Fibroblast of skin of right biceps (primary cell): Measurements from ENCODE around the gene PRSS53.

Experiments
- DNase-seq: peaks from one replicate; pipeline ENCODE4 v3.0.0-alpha.2; 2013

The PRSS53 gene

GRCh38 chr16:31077024-31077423, 11.7 kb downstream of the PRSS53 start:
- no peak for DNase-seq

DNA sequence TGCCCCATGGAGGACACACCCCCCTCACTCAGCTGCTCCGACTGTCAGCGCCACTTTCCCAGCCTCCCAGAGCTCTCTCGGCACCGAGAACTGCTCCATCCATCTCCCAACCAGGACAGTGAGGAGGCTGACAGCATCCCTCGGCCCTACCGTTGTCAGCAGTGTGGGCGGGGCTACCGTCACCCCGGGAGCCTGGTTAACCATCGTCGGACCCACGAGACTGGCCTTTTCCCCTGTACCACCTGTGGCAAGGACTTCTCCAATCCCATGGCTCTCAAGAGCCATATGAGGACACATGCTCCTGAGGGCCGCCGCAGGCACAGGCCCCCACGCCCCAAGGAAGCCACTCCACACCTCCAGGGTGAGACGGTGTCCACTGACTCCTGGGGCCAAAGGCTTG, 12.4 kb downstream of the PRSS53 start:
- DNase-seq, result no peak

DNA sequence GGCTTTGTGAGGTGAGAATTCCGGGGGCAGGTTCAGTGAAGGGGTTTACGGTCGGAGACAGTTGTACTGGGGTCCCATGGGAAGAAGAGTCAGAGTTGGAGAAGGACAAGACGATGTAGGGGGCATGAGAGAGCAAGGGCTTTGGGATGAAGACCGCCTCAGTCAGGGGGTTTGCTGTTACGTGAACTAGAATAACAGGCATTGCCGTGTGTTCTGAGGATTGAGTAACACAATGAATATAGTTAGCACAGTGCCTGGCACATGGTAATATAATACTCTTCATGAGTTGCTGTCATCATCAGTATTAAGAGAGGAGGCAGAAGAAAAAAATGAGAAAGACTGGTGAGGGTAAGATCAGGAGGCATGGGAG, 13.9 kb downstream of the PRSS53 start:
- no peak for DNase-seq

- peak; percentile 99 for DNase-seq
These were observed 14.6 kb downstream of the PRSS53 start, which contains the start of the genes ZNF646 and ZNF668 for GRCh38 chr16:31073970-31074813. Gene ZNF646 (plus strand): TSS chr16:31074422. CDS start chr16:31076325, 1,903 bp downstream. Gene ZNF668 (minus strand): TSS chr16:31074240. CDS start chr16:31064459, 9,781 bp downstream.

DNA sequence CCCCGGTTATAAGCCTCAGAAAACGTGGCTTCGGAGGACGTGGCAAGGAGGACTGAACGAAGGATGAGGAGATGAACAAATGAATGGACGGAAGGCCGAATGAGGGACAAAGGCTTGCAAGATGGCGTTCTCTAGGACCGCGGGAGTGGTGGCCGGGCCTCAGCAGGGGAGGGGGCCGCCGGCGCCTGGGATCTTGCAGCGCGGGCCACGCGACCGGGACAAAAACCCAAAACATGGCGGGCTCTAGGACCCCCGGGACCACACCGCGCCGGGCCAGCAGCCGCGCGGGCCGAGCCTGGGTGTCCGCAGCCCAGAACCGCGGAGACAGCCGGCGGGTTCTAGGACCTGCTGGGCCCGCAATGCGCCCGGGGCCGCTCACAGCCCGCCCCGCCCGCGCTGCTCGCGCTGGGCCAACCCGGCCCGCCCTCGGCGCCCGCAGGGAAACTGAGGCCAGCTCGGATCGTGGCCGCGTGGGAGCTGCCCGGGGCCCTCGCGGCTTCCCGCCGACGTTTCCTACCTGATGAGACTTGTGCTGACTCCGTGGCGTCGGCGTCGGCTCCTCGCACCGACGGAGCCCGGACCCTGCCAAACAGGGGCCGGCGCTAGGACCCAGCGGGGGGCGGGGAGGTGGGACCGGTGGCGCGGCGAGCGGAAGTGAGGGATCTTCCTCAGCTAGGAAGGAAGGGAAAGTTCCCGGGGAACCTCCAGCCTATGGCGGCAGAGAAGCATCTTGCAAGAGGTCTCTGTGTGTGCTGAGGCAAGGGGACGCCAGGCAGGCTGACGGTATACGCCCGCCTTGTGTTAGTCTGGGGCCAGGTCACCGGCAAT, 15.4 kb downstream of the PRSS53 start:
- peak; percentile 91 for DNase-seq

DNA sequence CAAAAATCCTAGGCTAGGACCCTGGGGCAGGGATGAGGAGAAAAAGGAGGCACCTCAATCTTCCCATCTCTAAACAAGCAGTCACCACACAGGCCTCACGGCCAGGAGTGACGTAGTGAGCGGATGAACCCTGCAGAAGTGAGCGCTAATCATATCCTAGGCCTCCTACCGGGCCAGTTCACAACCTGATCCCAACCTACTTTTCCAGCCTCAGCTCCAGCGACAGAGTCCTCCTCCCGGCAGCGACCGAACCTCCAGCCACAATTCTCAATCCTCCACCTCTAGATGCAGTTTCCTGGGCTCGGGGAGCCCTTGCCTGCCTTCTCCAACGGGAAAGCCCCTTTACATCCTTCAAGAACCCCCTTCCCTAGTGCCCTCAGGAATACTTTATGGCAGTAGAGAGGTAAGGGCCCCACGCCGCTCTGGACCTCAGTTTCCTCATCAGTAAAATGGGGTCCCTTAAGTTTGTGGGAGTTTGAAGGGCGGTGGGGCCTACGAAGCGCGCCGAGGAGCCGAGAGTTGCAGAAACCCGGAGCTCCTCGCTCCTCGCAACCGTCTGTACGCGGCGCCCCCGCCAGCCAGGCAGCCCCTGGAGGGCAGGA, 16.1 kb downstream of the PRSS53 start:
- peak; percentile 50 for DNase-seq

GRCh38 chr16:31071861-31072260, 16.9 kb downstream of the PRSS53 start:
- DNase-seq, result peak; percentile 90

- no peak for DNase-seq
These were observed 21.4 kb downstream of the PRSS53 start for GRCh38 chr16:31067342-31067741.

DNA sequence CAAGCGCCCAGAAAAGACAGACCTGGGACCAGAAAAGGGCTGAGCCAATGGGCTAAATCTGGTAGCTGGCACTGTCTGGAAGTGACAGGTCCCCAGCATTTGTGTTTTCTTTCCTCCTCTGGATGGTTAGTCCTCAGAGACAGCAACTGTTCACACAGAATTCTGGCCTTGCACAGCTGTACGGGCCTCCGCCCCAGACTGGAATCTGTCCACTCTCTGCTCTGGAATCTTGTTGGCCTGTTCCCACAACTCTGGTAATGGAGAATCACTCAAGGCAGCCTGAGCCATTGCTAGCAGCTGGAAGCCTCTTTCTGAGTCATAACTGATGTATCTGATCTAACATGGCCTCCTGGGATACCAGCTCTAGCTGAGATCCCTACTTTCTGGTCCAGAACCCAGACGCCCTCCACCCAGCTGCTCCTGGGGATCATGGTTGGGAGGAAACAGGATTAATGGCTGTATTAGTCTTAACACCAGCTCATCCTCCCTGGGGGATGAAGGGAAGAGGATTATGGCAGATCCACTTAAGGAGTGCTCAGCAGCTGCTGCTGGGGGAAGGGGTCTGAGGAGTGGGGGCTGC, 23.8 kb downstream of the PRSS53 start:
- peak; percentile 94 for DNase-seq

DNA sequence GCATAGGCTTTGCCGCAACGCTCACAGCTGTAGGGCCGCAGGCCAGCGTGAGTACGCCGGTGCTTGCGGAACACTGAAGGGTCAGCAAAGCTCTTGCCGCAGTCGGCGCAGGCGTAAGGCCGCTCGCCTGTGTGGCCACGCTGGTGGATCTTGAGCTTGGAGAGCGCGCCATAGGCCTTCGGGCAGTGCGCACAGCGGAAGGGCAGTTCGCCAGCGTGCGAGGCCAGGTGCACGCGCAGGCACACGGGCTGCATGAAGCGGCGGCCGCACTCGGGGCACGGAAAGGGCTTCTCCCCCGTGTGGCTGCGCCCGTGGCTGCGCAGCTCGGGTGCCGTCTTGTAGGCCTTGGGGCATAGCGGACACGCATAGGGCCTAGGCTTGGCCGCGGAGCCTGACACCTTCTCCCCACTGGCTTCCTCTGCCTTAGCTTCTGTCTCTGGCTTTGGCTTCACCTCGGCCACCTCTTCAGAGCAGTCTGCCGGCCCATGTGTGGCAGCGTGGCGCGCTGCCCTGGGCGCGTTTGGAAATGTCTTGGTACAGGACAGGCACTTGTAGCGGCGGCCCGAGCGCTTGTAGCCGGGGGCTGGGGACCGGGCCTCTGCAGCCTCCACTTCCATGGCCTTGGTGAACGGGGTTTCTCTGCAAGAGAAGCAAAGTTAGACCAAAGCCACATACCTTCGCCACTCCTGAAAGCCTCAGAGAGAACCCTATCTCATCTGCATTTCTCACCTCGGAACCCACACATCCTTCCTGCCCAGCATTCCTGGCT, 24.7 kb downstream of the PRSS53 start:
- DNase-seq, result no peak

DNA sequence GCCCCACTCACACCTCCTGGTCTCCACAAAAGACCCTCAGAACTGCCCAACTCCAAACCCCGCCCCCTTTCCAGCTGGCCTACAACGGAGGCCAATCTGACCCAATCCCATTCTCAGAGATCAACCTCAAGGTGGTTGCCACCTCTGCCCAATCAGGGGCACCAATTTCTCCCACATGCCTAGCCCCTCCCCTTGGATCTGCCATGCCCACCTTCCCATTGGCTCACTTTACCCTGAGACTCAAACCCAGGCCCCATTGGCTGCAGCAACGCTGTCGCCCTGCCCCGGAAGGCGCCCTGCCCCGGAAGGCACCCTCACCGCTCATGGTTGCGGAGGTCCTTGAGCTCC, 25.3 kb downstream of the PRSS53 start:
- DNase-seq, result no peak

GRCh38 chr16:31061813-31062440, 26.8 kb downstream of the PRSS53 start:
- no peak for DNase-seq

- no peak for DNase-seq
These were observed 27.5 kb downstream of the PRSS53 start for GRCh38 chr16:31061126-31061812.

- no peak for DNase-seq
These were observed 33.1 kb downstream of the PRSS53 start for GRCh38 chr16:31055613-31056012.

GRCh38 chr16:31052114-31052513, 36.6 kb downstream of the PRSS53 start:
- peak; percentile 93 for DNase-seq

GRCh38 chr16:31050280-31051030, 38.3 kb downstream of the PRSS53 start:
- DNase-seq, result no peak

DNA sequence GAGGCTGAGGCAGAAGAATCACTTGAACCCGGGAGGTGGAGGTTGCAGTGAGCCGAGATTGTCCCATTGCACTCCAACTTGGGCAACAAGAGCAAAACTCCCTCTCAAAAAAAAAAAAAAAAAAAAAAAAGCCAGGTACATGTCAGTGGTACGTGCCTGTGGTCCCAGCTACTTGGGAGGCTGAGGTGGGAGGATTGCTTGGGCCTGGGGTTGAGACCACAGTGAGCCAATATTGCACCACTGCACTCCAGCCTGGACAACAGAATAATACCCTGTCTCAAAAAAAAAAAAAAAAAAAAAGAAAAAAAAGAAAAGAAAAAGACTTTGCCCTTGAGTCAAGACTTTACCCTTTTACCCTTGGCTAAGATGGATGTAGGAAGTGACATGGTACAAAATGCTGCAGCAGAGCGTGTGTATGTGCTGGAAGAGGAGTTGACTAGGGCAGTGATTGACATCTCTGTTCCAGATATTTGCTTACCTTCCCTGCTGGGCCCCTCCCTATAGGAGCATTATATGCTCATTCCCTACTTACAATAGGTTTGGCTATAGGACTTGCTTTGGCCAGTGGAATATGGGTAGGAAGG, 44.8 kb downstream of the PRSS53 start:
- no peak for DNase-seq

- no peak for DNase-seq
These were observed 45.4 kb downstream of the PRSS53 start for GRCh38 chr16:31043352-31043751.

- no peak for DNase-seq
These were observed 45.9 kb downstream of the PRSS53 start for GRCh38 chr16:31042866-31043265.

GRCh38 chr16:31038993-31039392, 49.8 kb downstream of the PRSS53 start:
- DNase-seq, result no peak
